LHCN-M2 (cell line): ENCODE measurements around the gene PPP1R11. TPM values are rescaled to one million over a fixed set of nuclear protein-coding genes. Genes with fewer than 3 reads are reported as not detected.

ENCODE experiments used
- total RNA-seq: library from RNA; depleted of rRNA; stranded (reverse); fragments of >200 nt; gene quantifications from 2 replicates; pipeline ENCODE4 v1.2.3, GENCODE V29; 2014; rRNA removed

The PPP1R11 gene
- total RNA-seq, 1 experiment from 2014 or later: 43.0 TPM

Other genes starting within 250 kb of the PPP1R11 start
- not detected in 2 replicates for gene HLA-G, start 239.4 kb upstream of the PPP1R11 start, total RNA-seq
- gene HLA-A, start 124.7 kb upstream of the PPP1R11 start, total RNA-seq: 412 and 438 TPM in 2 replicates
- gene POLR1H, start 5.9 kb upstream of the PPP1R11 start, total RNA-seq: 17.6 and 20.0 TPM in 2 replicates
- not detected in 2 replicates for gene RNF39, start 8.6 kb downstream of the PPP1R11 start, total RNA-seq
- not detected in 2 replicates for gene TRIM31, start 45.9 kb downstream of the PPP1R11 start, total RNA-seq
- not detected in 2 replicates for gene TRIM40, start 68.9 kb downstream of the PPP1R11 start, total RNA-seq
- gene TRIM10, start 94.0 kb downstream of the PPP1R11 start, total RNA-seq: not detected in 2 replicates
- not detected in 2 replicates for gene TRIM15, start 96.3 kb downstream of the PPP1R11 start, total RNA-seq
- gene TRIM26, start 146.2 kb downstream of the PPP1R11 start, total RNA-seq: 35.1 and 36.7 TPM in 2 replicates